Measurements from ENCODE around the gene ALDH1L2. TPM values are rescaled to one million over a fixed set of nuclear protein-coding genes. Genes with fewer than 3 reads are reported as not detected.

The ALDH1L2 gene
- total RNA-seq, 1 donor from 2014 or later = 69.2 TPM

DNA sequence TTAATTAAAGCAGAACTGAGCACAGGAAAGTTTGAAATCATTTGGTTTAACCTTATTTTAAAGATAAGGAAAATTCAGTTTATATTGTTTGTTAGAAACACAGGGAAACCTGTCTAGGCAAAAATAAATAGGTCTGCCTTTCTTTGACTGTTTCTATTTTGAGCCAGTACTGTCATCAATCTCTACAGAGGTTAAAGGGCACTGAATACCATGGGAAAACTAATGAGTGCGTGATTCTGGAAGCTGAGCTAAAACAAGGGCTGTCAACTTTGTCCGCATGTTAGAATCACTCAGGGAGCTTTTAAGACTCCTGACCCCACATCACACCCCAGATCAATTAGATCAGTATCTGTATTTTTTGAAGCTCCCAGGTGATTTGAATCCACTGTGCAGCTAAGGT, 59.3 kb downstream of the ALDH1L2 start:
- no peaks in the 10 kb centered on the region for H3K4me1 Mint-ChIP-seq (ENCODE audit: low read depth, unreplicated experiment)
- H3K27ac Mint-ChIP-seq (ENCODE audit: unreplicated experiment) = no peak overlapping the region
- Histone ChIP-seq H4K20me1 (ENCODE audit: insufficient read depth, low read length) (peaks cover 6% of the 10 kb centered on the region), H3K27me3 (ENCODE audit: insufficient read depth, low read length) (no peaks in the 10 kb centered on the region), H2AFZ (ENCODE audit: low read depth, low read length) (no peak overlapping the region), H3K4me2 (ENCODE audit: low read length) (no peak overlapping the region), H3K79me2 (ENCODE audit: insufficient read depth, low read length) (no peaks in the 10 kb centered on the region), H3K36me3 (ENCODE audit: insufficient read depth, low read length) (peaks cover 17% of the 10 kb centered on the region), H3K4me1 (ENCODE audit: insufficient read depth, low read length) (no peaks in the 10 kb centered on the region), H3K27ac (ENCODE audit: low read depth, low read length) (no peak overlapping the region), H3K4me3 (ENCODE audit: insufficient read depth, low read depth, low read length) (no peak overlapping the region), H3K9me3 (ENCODE audit: insufficient read depth, low read depth, low read length) (no peaks in the 10 kb centered on the region), H3K9ac (ENCODE audit: low read length) (no peak overlapping the region)
- TF ChIP-seq EZH2 (IDR thresholded peaks at IDR 0.05; ENCODE audit: insufficient read depth, low read length) (no peak), CTCF (IDR thresholded peaks at IDR 0.05; ENCODE audit: insufficient read depth, low read depth, low read length) (no peak)
- no peak for FAIRE-seq
- no peaks in the 10 kb centered on the region for H3K9me3 Mint-ChIP-seq (ENCODE audit: unreplicated experiment)
- no peaks in the 10 kb centered on the region for H3K27me3 Mint-ChIP-seq (ENCODE audit: low read depth, unreplicated experiment)
- no peak for DNase-seq (ENCODE audit: low read depth)
- H3K4me3 Mint-ChIP-seq (ENCODE audit: unreplicated experiment) = peak overlapping the region; percentile 50
- peaks cover 29% of the 10 kb centered on the region for H3K36me3 Mint-ChIP-seq (ENCODE audit: low read depth, unreplicated experiment)

- no peak overlapping the region for H3K4me3 ChIP-seq (ENCODE audit: insufficient read depth, low read depth, low read length)
- H3K27ac Mint-ChIP-seq (ENCODE audit: unreplicated experiment) = no peak overlapping the region
- H3K36me3 Mint-ChIP-seq (ENCODE audit: low read depth, unreplicated experiment) = peaks cover 20% of the 10 kb centered on the region
- H3K27me3 Mint-ChIP-seq (ENCODE audit: low read depth, unreplicated experiment) = no peaks in the 10 kb centered on the region
- H3K9ac ChIP-seq (ENCODE audit: low read length) = no peak overlapping the region
- FAIRE-seq (no peak), DNase-seq (ENCODE audit: low read depth) (no peak)
- H3K36me3 ChIP-seq (ENCODE audit: insufficient read depth, low read length) = peaks cover 7% of the 10 kb centered on the region
- no peak overlapping the region for H3K4me2 ChIP-seq (ENCODE audit: low read length)
- H4K20me1 ChIP-seq (ENCODE audit: insufficient read depth, low read length) = peaks cover 6% of the 10 kb centered on the region
- H2AFZ ChIP-seq (ENCODE audit: low read depth, low read length) = no peak overlapping the region
- TF ChIP-seq CTCF (IDR thresholded peaks at IDR 0.05; ENCODE audit: insufficient read depth, low read depth, low read length) (no peak), EZH2 (IDR thresholded peaks at IDR 0.05; ENCODE audit: insufficient read depth, low read length) (no peak)
- H3K9me3 Mint-ChIP-seq (ENCODE audit: unreplicated experiment) = no peaks in the 10 kb centered on the region
- H3K4me1 Mint-ChIP-seq (ENCODE audit: low read depth, unreplicated experiment) = no peaks in the 10 kb centered on the region
- no peaks in the 10 kb centered on the region for H3K4me1 ChIP-seq (ENCODE audit: insufficient read depth, low read length)
- H3K27ac ChIP-seq (ENCODE audit: low read depth, low read length) = no peak overlapping the region
- H3K27me3 ChIP-seq (ENCODE audit: insufficient read depth, low read length) = no peaks in the 10 kb centered on the region
- H3K79me2 ChIP-seq (ENCODE audit: insufficient read depth, low read length) = no peaks in the 10 kb centered on the region
- H3K4me3 Mint-ChIP-seq (ENCODE audit: unreplicated experiment) = no peak overlapping the region
- no peaks in the 10 kb centered on the region for H3K9me3 ChIP-seq (ENCODE audit: insufficient read depth, low read depth, low read length)
These were observed 63.9 kb downstream of the ALDH1L2 start for GRCh38 chr12:105020241-105020962.

DNA sequence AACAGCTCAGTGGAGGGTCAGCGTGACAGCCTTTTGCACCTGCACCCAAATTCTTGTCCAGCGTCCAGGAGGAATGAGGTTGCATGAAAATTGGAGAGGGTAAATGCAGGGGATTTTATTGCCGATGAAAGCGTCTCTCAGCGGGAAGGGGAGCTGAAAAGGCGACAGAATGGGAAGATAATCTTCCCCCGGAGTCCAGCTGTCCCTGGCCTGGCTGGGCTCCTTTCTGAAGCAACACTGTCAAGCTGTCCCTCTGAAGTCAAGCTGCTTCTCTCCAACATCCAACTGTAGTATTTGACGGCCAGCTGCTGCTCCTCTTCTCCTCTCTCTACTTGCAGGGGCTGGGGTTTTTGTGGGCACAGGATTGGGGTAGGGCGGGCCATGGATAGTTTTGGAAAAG, 65.5 kb downstream of the ALDH1L2 start:
- Histone ChIP-seq H3K36me3 (ENCODE audit: insufficient read depth, low read length) (no peaks in the 10 kb centered on the region), H3K79me2 (ENCODE audit: insufficient read depth, low read length) (no peaks in the 10 kb centered on the region), H3K4me1 (ENCODE audit: insufficient read depth, low read length) (no peaks in the 10 kb centered on the region), H4K20me1 (ENCODE audit: insufficient read depth, low read length) (peaks cover 6% of the 10 kb centered on the region), H3K4me3 (ENCODE audit: insufficient read depth, low read depth, low read length) (no peak overlapping the region), H3K27ac (ENCODE audit: low read depth, low read length) (no peak overlapping the region), H2AFZ (ENCODE audit: low read depth, low read length) (no peak overlapping the region), H3K9ac (ENCODE audit: low read length) (no peak overlapping the region), H3K27me3 (ENCODE audit: insufficient read depth, low read length) (no peaks in the 10 kb centered on the region), H3K4me2 (ENCODE audit: low read length) (no peak overlapping the region), H3K9me3 (ENCODE audit: insufficient read depth, low read depth, low read length) (no peaks in the 10 kb centered on the region)
- Mint-ChIP-seq H3K9me3 (ENCODE audit: unreplicated experiment) (peaks cover under 1% of the 10 kb centered on the region), H3K27me3 (ENCODE audit: low read depth, unreplicated experiment) (no peaks in the 10 kb centered on the region), H3K36me3 (ENCODE audit: low read depth, unreplicated experiment) (peaks cover 21% of the 10 kb centered on the region), H3K27ac (ENCODE audit: unreplicated experiment) (no peak overlapping the region), H3K4me1 (ENCODE audit: low read depth, unreplicated experiment) (peaks cover 9% of the 10 kb centered on the region), H3K4me3 (ENCODE audit: unreplicated experiment) (no peak overlapping the region)
- no peak for DNase-seq (ENCODE audit: low read depth)
- TF ChIP-seq CTCF (IDR thresholded peaks at IDR 0.05; ENCODE audit: insufficient read depth, low read depth, low read length) = no peak
- TF ChIP-seq EZH2 (IDR thresholded peaks at IDR 0.05; ENCODE audit: insufficient read depth, low read length) = no peak
- FAIRE-seq = no peak

Data from astrocyte (in vitro differentiated cells and primary cell).